SK-N-SH (cell line): ENCODE results near the gene GMPPA. TPM values are rescaled to one million over a fixed set of nuclear protein-coding genes. Genes with fewer than 3 reads are reported as not detected.
A peak's percentile ranks its signal among the peaks of the same experiment; 100 is the strongest.

Experiments used
- CTCF ChIA-PET: fragments of 300-600, 350-600 bp; formaldehyde crosslinking; extraction: SDS; loops from one replicate; lab custom pipeline; 2021; lab: Yijun Ruan, JAX
- POLR2A ChIA-PET: fragments of 350-600 bp; sonication (Branson Sonifier 250); formaldehyde crosslinking; extraction: SDS; loops from one replicate; lab custom pipeline; 2020; ENCODE audit warnings: antibody characterized with exemption, inconsistent platforms; lab: Yijun Ruan, JAX
- DNase-seq: peaks from one replicate; pipeline ENCODE4 v3.0.0; 2012
- H2AFZ ChIP-seq: fragments of 200-600 bp; sonication (generic); 2 replicates; pipeline ENCODE4 v1.8.1; 2016; ENCODE audit warnings: antibody characterized with exemption, mild to moderate bottlenecking, low read depth
- H3F3A ChIP-seq: fragments of 200-600 bp; sonication (generic); replicated peaks from 2 replicates; pipeline ENCODE3; 2016; ENCODE audit warnings: antibody characterized with exemption, mild to moderate bottlenecking; ENCODE audit not compliant: insufficient read depth
- H3K27ac ChIP-seq, 2 experiments: fragments of 200-500 bp in 1 of 2; fragments of 200-600 bp in 1 of 2; sonication (Bioruptor generic) in 1 of 2; sonication (generic), shearing (Covaris generic) in 1 of 2; 2 replicates each; pipeline versions ENCODE4 v1.5.1 to v1.6.1; 2014 to 2016; ENCODE audit warnings: low read depth in 2 of 2, inconsistent platforms in 1 of 2, low read length in 1 of 2, mild to moderate bottlenecking in 1 of 2, mixed read lengths in 1 of 2
- H3K27me3 ChIP-seq: fragments of 200-600 bp; sonication (generic), shearing (Covaris generic); 2 replicates; pipeline ENCODE4 v1.6.1; 2016; ENCODE audit warnings: mixed run types; ENCODE audit not compliant: insufficient read depth
- H3K36me3 ChIP-seq, 2 experiments: fragments of 200-500 bp in 1 of 2; fragments of 200-600 bp in 1 of 2; sonication (Bioruptor generic) in 1 of 2; sonication (generic) in 1 of 2; replicated peaks in 1 of 2; 2 replicates each; pipeline versions ENCODE3 to v1.5.1; 2014 to 2016; ENCODE audit warnings: low read length in 1 of 2, mild to moderate bottlenecking in 1 of 2; ENCODE audit not compliant: insufficient read depth in 2 of 2, control insufficient read depth in 1 of 2
- H3K4me1 ChIP-seq, 2 experiments: fragments of 200-500 bp in 1 of 2; fragments of 200-600 bp in 1 of 2; sonication (Bioruptor generic) in 1 of 2; sonication (generic), shearing (Covaris generic) in 1 of 2; 2 replicates each; pipeline versions ENCODE4 v1.5.1 to v1.6.1; 2014 to 2016; ENCODE audit warnings: low read depth in 1 of 2, low read length in 1 of 2, mixed run types in 1 of 2; ENCODE audit not compliant: insufficient read depth in 2 of 2, control insufficient read depth in 1 of 2
- H3K4me2 ChIP-seq: fragments of 200-600 bp; sonication (generic), shearing (Covaris generic); 2 replicates; pipeline ENCODE4 v1.6.1; 2017; ENCODE audit warnings: mixed run types
- H3K4me3 ChIP-seq, 2 experiments: fragments of 200-500 bp in 1 of 2; fragments of 200-600 bp in 1 of 2; sonication (Bioruptor generic) in 1 of 2; sonication (generic), shearing (Covaris generic) in 1 of 2; 2 replicates each; pipeline versions ENCODE4 v1.5.1 to v1.8.1; 2014 to 2016; ENCODE audit warnings: low read depth in 2 of 2, inconsistent platforms in 1 of 2, low read length in 1 of 2, mild to moderate bottlenecking in 1 of 2, mixed read lengths in 1 of 2, moderate library complexity in 1 of 2
- H3K79me2 ChIP-seq: fragments of 200-600 bp; sonication (generic); 2 replicates; pipeline ENCODE4 v1.8.1; 2017; ENCODE audit warnings: mild to moderate bottlenecking; ENCODE audit not compliant: insufficient read depth
- H3K9ac ChIP-seq: fragments of 200-600 bp; sonication (generic); 2 replicates; pipeline ENCODE4 v1.6.1; 2017; ENCODE audit warnings: mixed run types
- H3K9me2 ChIP-seq: fragments of 200-600 bp; sonication (generic); 2 replicates; pipeline ENCODE4 v1.6.1; 2017; ENCODE audit warnings: mixed run types
- H3K9me3 ChIP-seq: fragments of 200-600 bp; sonication (generic); 2 replicates; pipeline ENCODE4 v1.6.1; 2017; ENCODE audit warnings: mixed run types, mild to moderate bottlenecking, moderate library complexity
- H4K20me1 ChIP-seq: fragments of 200-600 bp; sonication (generic); 2 replicates; pipeline ENCODE4 v1.6.1; 2017; ENCODE audit warnings: mild to moderate bottlenecking, mixed run types; ENCODE audit not compliant: insufficient read depth
- CHD2 ChIP-seq: fragments of 150-350 bp; IDR thresholded peaks from 2 replicates; pipeline ENCODE4 v1.6.1; 2018; ENCODE audit warnings: low read length; ENCODE audit not compliant: partially characterized antibody
- EP300 ChIP-seq, 2 experiments: IDR thresholded peaks; 2 replicates each; pipeline versions ENCODE4 v1.4.0 to v1.6.1; 2012; ENCODE audit warnings: borderline replicate concordance in 1 of 2, low read depth in 1 of 2, low read length in 1 of 2
- FOXJ3 ChIP-seq: sonication (generic); formaldehyde crosslinking; IDR thresholded peaks from 2 replicates; pipeline ENCODE4 v1.5.1; 2020; ENCODE audit warnings: mild to moderate bottlenecking, missing genetic modification reagents
- GATA2 ChIP-seq: sonication (generic); formaldehyde crosslinking; IDR thresholded peaks from 2 replicates; pipeline ENCODE4 v1.5.0; 2020; ENCODE audit warnings: mild to moderate bottlenecking, missing genetic modification reagents
- JUND ChIP-seq: IDR thresholded peaks from 2 replicates; pipeline ENCODE4 v1.4.0; 2012
- MEF2A ChIP-seq: IDR thresholded peaks from 2 replicates; pipeline ENCODE4 v1.4.0; 2012; ENCODE audit warnings: low read depth, borderline replicate concordance
- MXI1 ChIP-seq: IDR thresholded peaks from 2 replicates; pipeline ENCODE4 v1.6.1; 2012; ENCODE audit warnings: mild to moderate bottlenecking, low read depth, low read length, improper control_type of control experiment
- RAD21 ChIP-seq: IDR thresholded peaks from 2 replicates; pipeline ENCODE4 v1.6.1; 2012; ENCODE audit warnings: mild to moderate bottlenecking, low read length
- RCOR1 ChIP-seq: fragments of 150-350 bp; IDR thresholded peaks from 2 replicates; pipeline ENCODE4 v1.6.1; 2017; ENCODE audit warnings: antibody characterized with exemption, low read length
- RFX5 ChIP-seq: IDR thresholded peaks from 2 replicates; pipeline ENCODE4 v1.6.1; 2012; ENCODE audit warnings: mild to moderate bottlenecking, improper control_type of control experiment, low read length
- SIN3A ChIP-seq: IDR thresholded peaks from 2 replicates; pipeline ENCODE4 v1.6.1; 2012; ENCODE audit warnings: low read depth, mild to moderate bottlenecking, low read length, moderate library complexity, borderline replicate concordance
- SMC3 ChIP-seq: IDR thresholded peaks from 2 replicates; pipeline ENCODE4 v1.6.1; 2012; ENCODE audit warnings: low read depth, low read length, improper control_type of control experiment
- TAF1 ChIP-seq: IDR thresholded peaks from 2 replicates; pipeline ENCODE4 v1.6.1; 2012; ENCODE audit warnings: low read depth, mild to moderate bottlenecking, low read length, moderate library complexity, borderline replicate concordance
- TEAD4 ChIP-seq: IDR thresholded peaks from 2 replicates; pipeline ENCODE4 v1.4.0; 2012; ENCODE audit warnings: mild to moderate bottlenecking, borderline replicate concordance; ENCODE audit not compliant: insufficient read depth
- WGBS: methylation state at CpG from one replicate; pipeline ENCODE4 v1.1.6; 2017; ENCODE audit warnings: low lambda C conversion rate; 5-methylcytosine and 5-hydroxymethylcytosine counted together
- polyA plus RNA-seq, 3 experiments: library from polyadenylated mRNA; depleted of rRNA; stranded (reverse); fragments of >200 nt; gene quantifications; 2 replicates each; pipeline ENCODE4 v1.2.3, GENCODE V29; 2012
- TF ChIP-seq, protein P1 (sequence below): IDR thresholded peaks from 2 replicates; pipeline ENCODE4 v1.6.1; 2012; ENCODE audit warnings: mild to moderate bottlenecking, low read depth, low read length, moderate library complexity

The GMPPA gene
- polyA plus RNA-seq, 1 of the 3 experiments (the other 2 are of a cell fraction) = 61.3 TPM

DNA sequence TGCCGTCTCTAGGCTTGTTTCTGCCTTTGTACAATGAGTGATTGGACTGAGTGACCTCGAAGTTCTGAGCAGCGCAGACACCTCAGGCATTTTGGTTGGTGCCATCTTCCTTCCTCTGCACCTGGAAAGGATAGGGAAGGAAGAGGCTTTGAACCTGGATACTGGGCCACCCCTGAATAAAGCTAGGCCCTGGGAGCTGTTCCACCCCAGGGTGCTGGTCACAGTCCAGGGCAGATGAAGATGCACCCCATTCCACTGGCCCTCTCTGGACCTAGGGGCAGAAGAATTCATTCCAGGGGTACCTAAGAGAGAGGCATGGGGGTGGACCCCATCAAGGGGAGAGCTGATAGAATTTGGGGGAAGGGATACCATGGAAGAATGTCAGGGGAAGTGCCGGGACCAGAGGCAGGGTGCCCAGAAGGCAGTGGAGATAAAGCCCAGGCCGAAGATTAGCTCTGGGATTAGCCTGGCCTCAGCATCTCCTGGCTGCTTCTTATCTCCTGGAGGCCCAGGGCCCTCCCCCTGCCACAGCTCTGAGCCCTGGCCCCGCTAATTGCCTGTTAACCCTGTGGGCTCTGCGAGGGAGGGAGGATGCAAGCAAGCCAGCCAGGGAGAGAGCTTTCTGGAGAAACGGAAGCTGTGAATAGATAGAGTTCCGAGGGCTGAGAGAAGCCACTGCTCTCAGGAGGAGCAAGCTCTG is 27.0 kb downstream of the GMPPA start:
- Histone ChIP-seq H3F3A (no peaks in the 10 kb centered on the region), H3K27ac (peak overlapping the region in 1 of 2 experiments; percentile 98; a peak in 2 of 4 replicates), H3K9ac (no peak overlapping the region), H3K79me2 (no peaks in the 10 kb centered on the region), H4K20me1 (no peaks in the 10 kb centered on the region), H3K9me2 (no peaks in the 10 kb centered on the region), H3K4me1 (peaks cover 12 to 67% of the 10 kb centered on the region in 2 experiments; a peak in 2 of 4 replicates), H3K4me3 (no peak overlapping the region; a peak in 1 of 4 replicates), H3K27me3 (no peaks in the 10 kb centered on the region; the same call in 1 of the 2 replicates), H2AFZ (no peak overlapping the region), H3K36me3 (no peaks in the 10 kb centered on the region), H3K4me2 (no peak overlapping the region), H3K9me3 (no peaks in the 10 kb centered on the region)
- ChIA-PET CTCF (interaction anchor here (1.3 to 62.1 kb wide), 6 partner anchors 15 to 137 kb away, joined by 3 to 2824 read pairs (median 161); partner anchors contain the start of genes ASIC4, CHPF, GMPPA and TMEM198), POLR2A (interaction anchor here (0.9 to 8.0 kb wide), 10 partner anchors 13 to 72 kb away, joined by 3 to 210 read pairs (median 7); partner anchors contain the start of genes ASIC4, CHPF, GMPPA and INHA)
- TF ChIP-seq, protein P1, sequence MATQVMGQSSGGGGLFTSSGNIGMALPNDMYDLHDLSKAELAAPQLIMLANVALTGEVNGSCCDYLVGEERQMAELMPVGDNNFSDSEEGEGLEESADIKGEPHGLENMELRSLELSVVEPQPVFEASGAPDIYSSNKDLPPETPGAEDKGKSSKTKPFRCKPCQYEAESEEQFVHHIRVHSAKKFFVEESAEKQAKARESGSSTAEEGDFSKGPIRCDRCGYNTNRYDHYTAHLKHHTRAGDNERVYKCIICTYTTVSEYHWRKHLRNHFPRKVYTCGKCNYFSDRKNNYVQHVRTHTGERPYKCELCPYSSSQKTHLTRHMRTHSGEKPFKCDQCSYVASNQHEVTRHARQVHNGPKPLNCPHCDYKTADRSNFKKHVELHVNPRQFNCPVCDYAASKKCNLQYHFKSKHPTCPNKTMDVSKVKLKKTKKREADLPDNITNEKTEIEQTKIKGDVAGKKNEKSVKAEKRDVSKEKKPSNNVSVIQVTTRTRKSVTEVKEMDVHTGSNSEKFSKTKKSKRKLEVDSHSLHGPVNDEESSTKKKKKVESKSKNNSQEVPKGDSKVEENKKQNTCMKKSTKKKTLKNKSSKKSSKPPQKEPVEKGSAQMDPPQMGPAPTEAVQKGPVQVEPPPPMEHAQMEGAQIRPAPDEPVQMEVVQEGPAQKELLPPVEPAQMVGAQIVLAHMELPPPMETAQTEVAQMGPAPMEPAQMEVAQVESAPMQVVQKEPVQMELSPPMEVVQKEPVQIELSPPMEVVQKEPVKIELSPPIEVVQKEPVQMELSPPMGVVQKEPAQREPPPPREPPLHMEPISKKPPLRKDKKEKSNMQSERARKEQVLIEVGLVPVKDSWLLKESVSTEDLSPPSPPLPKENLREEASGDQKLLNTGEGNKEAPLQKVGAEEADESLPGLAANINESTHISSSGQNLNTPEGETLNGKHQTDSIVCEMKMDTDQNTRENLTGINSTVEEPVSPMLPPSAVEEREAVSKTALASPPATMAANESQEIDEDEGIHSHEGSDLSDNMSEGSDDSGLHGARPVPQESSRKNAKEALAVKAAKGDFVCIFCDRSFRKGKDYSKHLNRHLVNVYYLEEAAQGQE = peak; percentile 69
- TF ChIP-seq MXI1 (0 out of 2 replicates have a peak, but pooled peaks have one; percentile 66), JUND (no peak), RAD21 (peak; percentile 38), TAF1 (no peak), SIN3A (no peak), TEAD4 (no peak), FOXJ3 (CRISPR knock-in tag) (peak; percentile 86), GATA2 (CRISPR knock-in tag) (peak; percentile 99), EP300 (IDR thresholded peaks at IDR 0.05; ENCODE audit: borderline replicate concordance in 1 of 2, low read depth in 1 of 2, low read length in 1 of 2) (peak in 1 of 2 experiments; percentile 91; a peak in 2 of 4 replicates), RFX5 (no peak), CHD2 (peak; percentile 83), SMC3 (peak; percentile 22; the same call in 1 of the 2 replicates), MEF2A (no peak), RCOR1 (peak; percentile 89)
- peak; percentile 91 for DNase-seq
- WGBS = 50% methylated on average over 6 of the region's 9 CpGs
